ENCODE results near the gene CDC42EP4. TPM values are rescaled to one million over a fixed set of nuclear protein-coding genes. Genes with fewer than 3 reads are reported as not detected.

The CDC42EP4 gene
- total RNA-seq, 2 donors from 2014 or later = 38.5 to 49.7 TPM

DNA sequence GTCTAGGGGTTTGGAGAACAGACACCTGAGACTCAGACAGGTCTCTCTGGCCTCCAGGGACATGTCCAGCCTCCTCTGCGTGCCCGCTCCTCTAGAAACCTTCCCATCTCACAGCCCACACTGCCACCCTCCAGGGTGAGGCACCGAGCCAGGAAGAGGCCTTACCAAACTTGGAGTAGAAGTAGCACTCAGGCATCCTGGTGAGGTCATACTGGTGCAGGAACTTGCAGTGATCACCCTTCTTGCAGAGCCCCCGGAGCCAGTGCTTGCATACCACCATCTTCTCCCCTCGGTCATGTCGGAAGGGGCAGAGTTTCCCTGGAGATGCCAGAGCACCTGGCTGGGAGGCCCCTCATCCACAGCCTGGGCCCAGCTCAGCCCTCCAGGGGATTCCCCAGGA lies 54.3 kb downstream of the CDC42EP4 start:
- TF ChIP-seq, protein P1, sequence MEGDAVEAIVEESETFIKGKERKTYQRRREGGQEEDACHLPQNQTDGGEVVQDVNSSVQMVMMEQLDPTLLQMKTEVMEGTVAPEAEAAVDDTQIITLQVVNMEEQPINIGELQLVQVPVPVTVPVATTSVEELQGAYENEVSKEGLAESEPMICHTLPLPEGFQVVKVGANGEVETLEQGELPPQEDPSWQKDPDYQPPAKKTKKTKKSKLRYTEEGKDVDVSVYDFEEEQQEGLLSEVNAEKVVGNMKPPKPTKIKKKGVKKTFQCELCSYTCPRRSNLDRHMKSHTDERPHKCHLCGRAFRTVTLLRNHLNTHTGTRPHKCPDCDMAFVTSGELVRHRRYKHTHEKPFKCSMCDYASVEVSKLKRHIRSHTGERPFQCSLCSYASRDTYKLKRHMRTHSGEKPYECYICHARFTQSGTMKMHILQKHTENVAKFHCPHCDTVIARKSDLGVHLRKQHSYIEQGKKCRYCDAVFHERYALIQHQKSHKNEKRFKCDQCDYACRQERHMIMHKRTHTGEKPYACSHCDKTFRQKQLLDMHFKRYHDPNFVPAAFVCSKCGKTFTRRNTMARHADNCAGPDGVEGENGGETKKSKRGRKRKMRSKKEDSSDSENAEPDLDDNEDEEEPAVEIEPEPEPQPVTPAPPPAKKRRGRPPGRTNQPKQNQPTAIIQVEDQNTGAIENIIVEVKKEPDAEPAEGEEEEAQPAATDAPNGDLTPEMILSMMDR (conservative IDR thresholded peaks at IDR 0.05) = no peak
- Mint-ChIP-seq H3K4me3 (no peak overlapping the region), H3K27ac (no peak overlapping the region), H3K36me3 (ENCODE audit: low read depth) (no peaks in the 10 kb centered on the region), H3K9me3 (no peaks in the 10 kb centered on the region), H3K27me3 (ENCODE audit: insufficient read depth) (no peaks in the 10 kb centered on the region), H3K4me1 (peaks cover 17% of the 10 kb centered on the region)
- Histone ChIP-seq H3K4me3 (ENCODE audit: low read length) (no peak overlapping the region), H3K9me3 (ENCODE audit: control insufficient read depth, low read length) (no peaks in the 10 kb centered on the region), H3K36me3 (ENCODE audit: control insufficient read depth, insufficient read depth, low read length) (no peaks in the 10 kb centered on the region), H3K27me3 (ENCODE audit: control insufficient read depth, insufficient read depth, low read length, poor library complexity, severe bottlenecking) (no peaks in the 10 kb centered on the region), H3K27ac (ENCODE audit: low read depth, low read length) (no peak overlapping the region), H3K4me1 (ENCODE audit: control insufficient read depth, insufficient read depth, low read length) (peaks cover 18% of the 10 kb centered on the region), H3K9ac (ENCODE audit: extremely low read depth, low read length, poor library complexity, severe bottlenecking) (no peak overlapping the region)
- DNase-seq = no peak
- 90 to 91% methylated on average over 6 of the region's 6 CpGs for WGBS, 2 experiments (ENCODE audit: insufficient coverage in 1 of 2, insufficient read length in 1 of 2)

- H3K9me3 Mint-ChIP-seq = no peaks in the 10 kb centered on the region
- 91 to 100% methylated on average over 3 of the region's 3 CpGs for WGBS, 2 experiments (ENCODE audit: insufficient coverage in 1 of 2, insufficient read length in 1 of 2)
- H3K36me3 ChIP-seq (ENCODE audit: control insufficient read depth, insufficient read depth, low read length) = no peaks in the 10 kb centered on the region
- H3K9me3 ChIP-seq (ENCODE audit: control insufficient read depth, low read length) = no peaks in the 10 kb centered on the region
- H3K27ac ChIP-seq (ENCODE audit: low read depth, low read length) = no peak overlapping the region
- DNase-seq = peak; percentile 79
- H3K9ac ChIP-seq (ENCODE audit: extremely low read depth, low read length, poor library complexity, severe bottlenecking) = no peak overlapping the region
- H3K27me3 ChIP-seq (ENCODE audit: control insufficient read depth, insufficient read depth, low read length, poor library complexity, severe bottlenecking) = no peaks in the 10 kb centered on the region
- H3K4me1 ChIP-seq (ENCODE audit: control insufficient read depth, insufficient read depth, low read length) = peaks cover 12% of the 10 kb centered on the region
- TF ChIP-seq, protein P1 (conservative IDR thresholded peaks at IDR 0.05) = no peak
- peaks cover 21% of the 10 kb centered on the region for H3K4me1 Mint-ChIP-seq
- H3K4me3 Mint-ChIP-seq = no peak overlapping the region
- peaks cover 5% of the 10 kb centered on the region for H3K27me3 Mint-ChIP-seq (ENCODE audit: insufficient read depth)
- no peaks in the 10 kb centered on the region for H3K36me3 Mint-ChIP-seq (ENCODE audit: low read depth)
- no peak overlapping the region for H3K4me3 ChIP-seq (ENCODE audit: low read length)
- H3K27ac Mint-ChIP-seq = no peak overlapping the region
These were observed 55.6 kb downstream of the CDC42EP4 start for GRCh38 chr17:73256220-73256619.

DNA sequence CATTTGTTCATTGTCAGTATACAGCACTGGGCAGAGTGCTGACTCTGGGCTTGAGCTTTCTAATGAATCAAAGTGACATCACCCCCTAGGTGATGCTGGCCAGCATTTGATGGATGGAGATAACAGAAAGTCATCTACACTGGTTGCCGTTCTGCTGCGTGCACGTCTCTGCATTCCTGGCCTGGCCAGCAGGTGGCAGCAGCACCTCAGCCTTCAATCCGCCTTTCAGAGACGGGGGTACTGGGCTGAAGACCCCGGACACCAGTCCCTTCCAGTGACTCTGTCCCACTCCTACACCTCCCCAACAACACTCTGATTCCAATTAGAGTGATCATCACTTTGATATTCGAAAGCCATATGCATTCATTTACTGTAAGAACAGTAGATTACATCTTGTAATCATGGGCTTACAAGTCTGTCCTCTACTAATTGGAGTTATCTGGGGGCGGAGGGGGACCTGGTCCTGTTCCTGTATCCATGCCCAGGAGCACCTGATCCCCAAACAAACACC lies 56.1 kb downstream of the CDC42EP4 start:
- H3K27me3 Mint-ChIP-seq (ENCODE audit: insufficient read depth) = peaks cover 5% of the 10 kb centered on the region
- H3K4me3 Mint-ChIP-seq = no peak overlapping the region
- no peaks in the 10 kb centered on the region for H3K36me3 Mint-ChIP-seq (ENCODE audit: low read depth)
- Histone ChIP-seq H3K4me1 (ENCODE audit: control insufficient read depth, insufficient read depth, low read length) (peaks cover 12% of the 10 kb centered on the region), H3K4me3 (ENCODE audit: low read length) (no peak overlapping the region), H3K9me3 (ENCODE audit: control insufficient read depth, low read length) (no peaks in the 10 kb centered on the region), H3K36me3 (ENCODE audit: control insufficient read depth, insufficient read depth, low read length) (no peaks in the 10 kb centered on the region), H3K27me3 (ENCODE audit: control insufficient read depth, insufficient read depth, low read length, poor library complexity, severe bottlenecking) (no peaks in the 10 kb centered on the region), H3K9ac (ENCODE audit: extremely low read depth, low read length, poor library complexity, severe bottlenecking) (no peak overlapping the region), H3K27ac (ENCODE audit: low read depth, low read length) (no peak overlapping the region)
- no peak overlapping the region for H3K27ac Mint-ChIP-seq
- H3K4me1 Mint-ChIP-seq = peaks cover 25% of the 10 kb centered on the region
- DNase-seq = peak; percentile 94
- WGBS, 2 experiments (ENCODE audit: insufficient coverage in 1 of 2, insufficient read length in 1 of 2) = 16 to 22% methylated on average over 5 to 8 of the region's 8 CpGs
- TF ChIP-seq, protein P1 (conservative IDR thresholded peaks at IDR 0.05) = peak; percentile 100
- no peaks in the 10 kb centered on the region for H3K9me3 Mint-ChIP-seq
